ENCODE measurements around the gene GRM4. TPM values are rescaled to one million over a fixed set of nuclear protein-coding genes. Genes with fewer than 3 reads are reported as not detected.

GRM4 gene
- polyA plus RNA-seq, 1 experiment, result 0.06 TPM

- POLR2A ChIA-PET, result no interaction called here
- CTCF ChIA-PET, result interaction anchor here (1.0 kb wide), 1 partner anchor 317 kb away, joined by 3 read pairs; no protein-coding TSS in a partner anchor
- peaks cover 19% of the 10 kb centered on the region for H3K27me3 ChIP-seq (ENCODE audit: control insufficient read depth, insufficient read depth, low read length)
- H3K36me3 ChIP-seq (ENCODE audit: control insufficient read depth, insufficient read depth, low read length), result no peaks in the 10 kb centered on the region
- H3K4me3 ChIP-seq (ENCODE audit: low read depth, low read length), result no peak overlapping the region
- TF ChIP-seq CTCF (IDR thresholded peaks at IDR 0.05; ENCODE audit: insufficient read depth, low read depth, low read length), result peak; percentile 31; the same call in 1 of the 2 replicates
- DNase-seq (ENCODE audit: low read depth), result no peak
Measured at GRCh38 chr6:34062815-34063214, 83.1 kb downstream of the GRM4 start.

- POLR2A ChIA-PET, result no interaction called here
- H3K36me3 ChIP-seq (ENCODE audit: control insufficient read depth, insufficient read depth, low read length), result no peaks in the 10 kb centered on the region
- no peak overlapping the region for H3K4me3 ChIP-seq (ENCODE audit: low read depth, low read length)
- CTCF ChIA-PET, result interaction anchor here (1.3 kb wide), 1 partner anchor 26 kb away, joined by 3 read pairs; no protein-coding TSS in a partner anchor
- TF ChIP-seq CTCF (IDR thresholded peaks at IDR 0.05; ENCODE audit: insufficient read depth, low read depth, low read length), result no peak
- H3K27me3 ChIP-seq (ENCODE audit: control insufficient read depth, insufficient read depth, low read length), result peaks cover 19% of the 10 kb centered on the region
- DNase-seq (ENCODE audit: low read depth), result no peak
Measured at GRCh38 chr6:34062156-34062555, 83.7 kb downstream of the GRM4 start.

DNA sequence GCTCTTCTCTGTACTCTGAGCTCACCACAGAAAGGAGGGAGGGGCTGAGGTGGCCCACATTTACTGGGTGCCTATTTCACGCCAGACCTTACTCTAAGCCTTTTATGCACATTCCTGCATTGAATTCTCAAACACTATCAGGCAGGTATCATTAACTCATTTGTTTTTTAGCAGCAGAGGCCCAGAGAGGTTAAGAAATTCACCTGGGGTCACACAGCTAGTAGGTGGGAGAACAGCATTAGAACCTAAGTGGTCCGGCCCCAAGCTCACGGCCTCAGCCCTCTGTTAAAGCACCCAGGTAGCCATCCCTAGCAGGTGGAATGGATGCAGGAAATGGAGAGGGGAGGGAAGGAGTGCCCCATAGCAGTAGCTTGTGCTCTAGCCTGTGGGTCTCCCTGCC, 84.5 kb downstream of the GRM4 start:
- POLR2A ChIA-PET, result no interaction called here

GRCh38 chr6:34059914-34060313, 86.0 kb downstream of the GRM4 start:
- Histone ChIP-seq H3K27me3 (ENCODE audit: control insufficient read depth, insufficient read depth, low read length) (peaks cover 9% of the 10 kb centered on the region), H3K36me3 (ENCODE audit: control insufficient read depth, insufficient read depth, low read length) (no peaks in the 10 kb centered on the region), H3K4me3 (ENCODE audit: low read depth, low read length) (no peak overlapping the region)
- ChIA-PET CTCF (interaction anchor here (1.0 to 1.1 kb wide), 2 partner anchors 8 to 21 kb away, joined by 3 to 4 read pairs; no protein-coding TSS in a partner anchor), POLR2A (no interaction called here)
- DNase-seq (ENCODE audit: low read depth), result no peak
- no peak for TF ChIP-seq CTCF (IDR thresholded peaks at IDR 0.05; ENCODE audit: insufficient read depth, low read depth, low read length)

More for the DNA sequence above, 84.5 kb downstream of the GRM4 start:
- no peak overlapping the region for H3K4me3 ChIP-seq (ENCODE audit: low read depth, low read length)
- no peaks in the 10 kb centered on the region for H3K36me3 ChIP-seq (ENCODE audit: control insufficient read depth, insufficient read depth, low read length)
- TF ChIP-seq CTCF (IDR thresholded peaks at IDR 0.05; ENCODE audit: insufficient read depth, low read depth, low read length), result no peak
- peaks cover 13% of the 10 kb centered on the region for H3K27me3 ChIP-seq (ENCODE audit: control insufficient read depth, insufficient read depth, low read length)
- no peak for DNase-seq (ENCODE audit: low read depth)
- CTCF ChIA-PET, result interaction anchor here (1.3 kb wide), 1 partner anchor 25 kb away, joined by 3 read pairs; no protein-coding TSS in a partner anchor

DNA sequence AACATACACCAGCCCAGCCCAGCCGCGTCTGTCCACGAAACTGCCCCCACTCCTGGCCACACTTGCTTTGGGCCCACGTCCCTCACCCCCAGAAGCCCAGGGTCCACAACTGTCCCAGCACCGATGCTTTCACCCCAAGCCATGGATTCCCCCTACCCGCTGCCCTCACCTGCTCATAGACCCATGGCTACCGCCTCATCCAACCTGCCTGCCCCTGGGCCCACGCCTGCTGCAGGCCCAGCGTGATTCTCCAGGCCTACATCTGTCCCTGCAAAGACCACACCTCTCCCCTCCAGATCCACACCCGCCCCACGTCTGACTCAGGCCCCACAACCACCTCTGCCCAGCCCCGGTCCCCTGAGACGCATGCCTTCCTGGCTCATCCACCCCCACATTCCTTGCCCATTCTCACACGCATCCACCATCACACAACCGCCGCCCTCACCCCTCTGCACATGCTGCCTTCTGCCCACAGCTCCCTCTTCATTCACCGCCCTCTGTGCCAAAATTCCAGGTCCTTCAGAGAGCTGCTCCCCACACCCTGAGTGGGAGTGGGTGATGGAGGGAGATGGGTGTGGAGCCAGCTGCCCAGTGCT, 86.7 kb downstream of the GRM4 start:
- Histone ChIP-seq H3K36me3 (ENCODE audit: control insufficient read depth, insufficient read depth, low read length) (no peaks in the 10 kb centered on the region), H3K4me3 (ENCODE audit: low read depth, low read length) (no peak overlapping the region), H3K27me3 (ENCODE audit: control insufficient read depth, insufficient read depth, low read length) (peaks cover 6% of the 10 kb centered on the region)
- POLR2A ChIA-PET, result no interaction called here
- CTCF ChIA-PET, result interaction anchor here (1.0 to 1.1 kb wide), 2 partner anchors 8 to 21 kb away, joined by 3 to 4 read pairs; no protein-coding TSS in a partner anchor
- no peak for TF ChIP-seq CTCF (IDR thresholded peaks at IDR 0.05; ENCODE audit: insufficient read depth, low read depth, low read length)
- no peak for DNase-seq (ENCODE audit: low read depth)

Measured in BJ (cell line).